ENCODE measurements around the gene RBBP6. TPM values are rescaled to one million over a fixed set of nuclear protein-coding genes. Genes with fewer than 3 reads are reported as not detected.

RBBP6 gene
- total RNA-seq, 1 donor from 2014 or later, result 85.3 TPM

- peak overlapping the region; percentile 38 for H3K4me3 Mint-ChIP-seq
- CTCF ChIA-PET, result interaction anchor here (1.8 kb wide), 1 partner anchor 21 kb away, joined by 8 read pairs; no protein-coding TSS in a partner anchor
- peaks cover 27% of the 10 kb centered on the region for H3K4me1 Mint-ChIP-seq
- H3K9me3 Mint-ChIP-seq, result no peaks in the 10 kb centered on the region
- no peak for ATAC-seq (ENCODE audit: low read depth)
- no peak overlapping the region for H3K27ac Mint-ChIP-seq
- no peaks in the 10 kb centered on the region for H3K27me3 Mint-ChIP-seq
- POLR2A ChIA-PET, result interaction anchor here (0.5 kb wide), 1 partner anchor 401 kb away, joined by 3 read pairs; no protein-coding TSS in a partner anchor
- DNase-seq, result no peak
- intact Hi-C loops (cut with micrococcal nuclease), result loop anchor here (2.0 kb wide), 1 partner anchor 21 kb away; no protein-coding TSS in a partner anchor
- TF ChIP-seq CTCF (IDR thresholded peaks at IDR 0.05), result no peak
- peaks cover 26% of the 10 kb centered on the region for H3K36me3 Mint-ChIP-seq (ENCODE audit: low read depth)
Measured at GRCh38 chr16:24537474-24538337, 1.7 kb upstream of the RBBP6 start.

GRCh38 chr16:24538756-24539294 is 541 bp upstream of the RBBP6 start:
- H3K4me3 Mint-ChIP-seq, result peak overlapping the region; percentile 100
- peaks cover 37% of the 10 kb centered on the region for H3K4me1 Mint-ChIP-seq
- DNase-seq (no peak), ATAC-seq (ENCODE audit: low read depth) (no peak)
- H3K36me3 Mint-ChIP-seq (ENCODE audit: low read depth), result peaks cover 33% of the 10 kb centered on the region
- H3K27ac Mint-ChIP-seq, result peak overlapping the region; percentile 100
- H3K27me3 Mint-ChIP-seq, result no peaks in the 10 kb centered on the region
- POLR2A ChIA-PET, result interaction anchor here (0.6 to 1.4 kb wide), 5 partner anchors 11 to 1041 kb away, joined by 3 to 7 read pairs (median 6); no protein-coding TSS in a partner anchor
- no peaks in the 10 kb centered on the region for H3K9me3 Mint-ChIP-seq
- intact Hi-C loops (cut with micrococcal nuclease), result loop anchor here (1.0 to 2.0 kb wide), 6 partner anchors 22 to 982 kb away; partner anchors contain the start of genes DCTN5, EARS2, LCMT1 and PALB2
- TF ChIP-seq CTCF (IDR thresholded peaks at IDR 0.05), result no peak
- CTCF ChIA-PET, result interaction anchor here (0.7 to 1.8 kb wide), 2 partner anchors 22 to 319 kb away, joined by 3 to 8 read pairs; no protein-coding TSS in a partner anchor

DNA sequence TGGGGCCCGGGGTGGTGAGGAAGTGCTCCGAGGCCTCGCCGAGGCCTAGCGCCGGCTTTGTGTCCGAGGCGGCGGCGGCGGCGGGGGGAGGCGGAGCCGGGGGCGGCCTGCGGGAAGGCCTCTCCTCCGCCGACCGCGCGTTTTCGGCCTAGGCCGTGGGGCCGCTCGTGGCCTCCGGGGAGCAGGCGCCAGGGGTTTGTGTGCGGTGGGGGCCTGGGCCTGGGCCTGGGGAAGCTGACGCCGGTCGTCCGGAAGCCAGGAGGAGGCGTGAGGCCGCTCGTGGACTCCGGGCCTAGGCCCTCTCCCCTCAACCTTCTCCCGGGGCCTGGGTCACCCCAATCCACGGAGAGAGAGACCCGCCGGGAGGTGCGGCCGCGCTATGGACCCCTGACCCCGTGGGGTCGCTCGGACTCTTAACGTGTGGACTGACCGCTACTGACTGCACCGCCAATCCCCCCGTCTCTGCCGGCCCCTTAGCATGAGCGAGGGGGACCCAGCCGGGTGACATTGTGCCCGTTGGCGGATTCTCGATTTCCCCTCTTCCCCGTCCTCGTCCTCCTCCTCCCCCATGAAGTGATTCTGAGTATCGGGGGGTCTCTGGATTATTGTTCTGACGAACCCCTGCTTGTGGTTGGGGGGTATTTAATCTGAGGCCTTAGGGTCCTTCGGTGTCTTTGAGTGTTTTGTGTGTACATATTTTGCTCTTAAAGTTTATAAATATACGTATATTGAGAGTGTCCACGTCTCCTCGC is 660 bp downstream of the RBBP6 start:
- Mint-ChIP-seq H3K4me3 (peak overlapping the region; percentile 100), H3K36me3 (ENCODE audit: low read depth) (peaks cover 39% of the 10 kb centered on the region), H3K9me3 (no peaks in the 10 kb centered on the region), H3K27me3 (no peaks in the 10 kb centered on the region), H3K27ac (peak overlapping the region; percentile 100), H3K4me1 (peaks cover 49% of the 10 kb centered on the region)
- DNase-seq (no peak), ATAC-seq (ENCODE audit: low read depth) (peak; percentile 44)
- ChIA-PET CTCF (interaction anchor here (1.4 kb wide), 1 partner anchor 23 kb away, joined by 3 read pairs; no protein-coding TSS in a partner anchor), POLR2A (interaction anchor here (0.7 to 1.4 kb wide), 6 partner anchors 9 to 1043 kb away, joined by 3 to 7 read pairs (median 5); no protein-coding TSS in a partner anchor)
- no peak for TF ChIP-seq CTCF (IDR thresholded peaks at IDR 0.05)
- intact Hi-C loops (cut with micrococcal nuclease), result loop anchor here (1.0 to 2.0 kb wide), 7 partner anchors 17 to 983 kb away; partner anchors contain the start of genes DCTN5, EARS2, LCMT1 and PALB2

GRCh38 chr16:24540602-24541210 is 1.3 kb downstream of the RBBP6 start:
- DNase-seq (no peak), ATAC-seq (ENCODE audit: low read depth) (no peak)
- CTCF ChIA-PET, result interaction anchor here (1.4 kb wide), 1 partner anchor 23 kb away, joined by 3 read pairs; no protein-coding TSS in a partner anchor
- H3K27me3 Mint-ChIP-seq, result no peaks in the 10 kb centered on the region
- H3K4me1 Mint-ChIP-seq, result peaks cover 55% of the 10 kb centered on the region
- H3K36me3 Mint-ChIP-seq (ENCODE audit: low read depth), result peaks cover 45% of the 10 kb centered on the region
- peak overlapping the region; percentile 86 for H3K27ac Mint-ChIP-seq
- POLR2A ChIA-PET, result interaction anchor here (0.7 to 1.2 kb wide), 3 partner anchors 8 to 1044 kb away, joined by 4 to 5 read pairs (median 5); no protein-coding TSS in a partner anchor
- no peaks in the 10 kb centered on the region for H3K9me3 Mint-ChIP-seq
- intact Hi-C loops (cut with micrococcal nuclease), result loop anchor here (2.0 kb wide), 1 partner anchor 16 kb away; no protein-coding TSS in a partner anchor
- TF ChIP-seq CTCF (IDR thresholded peaks at IDR 0.05), result no peak
- H3K4me3 Mint-ChIP-seq, result peak overlapping the region; percentile 100
